Sciatic nerve (tissue), 2 donors: ENCODE measurements around the gene C2CD2. TPM values are rescaled to one million over a fixed set of nuclear protein-coding genes. Genes with fewer than 3 reads are reported as not detected.

Experiments
- ATAC-seq: fragments of 200-7000 bp; cut with Tn5 transposase; one replicate; pipeline ENCODE4 v1.9.1; 2020; ENCODE audit warnings: mild to moderate bottlenecking, moderate library complexity
- DNase-seq: peaks from one replicate; pipeline ENCODE4 v3.0.0-alpha.2; 2020; ENCODE audit warnings: low spot score
- intact Hi-C: fragments of 100-400 bp; cut with DNase I; formaldehyde crosslinking; loops from one replicate; pipeline ENCODE4 v1.14.2; 2022
- total RNA-seq: library from RNA; stranded (reverse); fragmentation: NEBNext Ultra II Directional; extraction: Animal tissue kit (Norgen Biotek cat#: 25700); gene quantifications from one replicate; pipeline ENCODE4 v1.2.1, GENCODE V29; 2021
- donor health status: DM: no; HTN: no; CAD: no.
- donor health status: DM: no; HTN: no; CAD: no.

The C2CD2 gene
- total RNA-seq, 1 donor from 2014 or later = 60.9 TPM

DNA sequence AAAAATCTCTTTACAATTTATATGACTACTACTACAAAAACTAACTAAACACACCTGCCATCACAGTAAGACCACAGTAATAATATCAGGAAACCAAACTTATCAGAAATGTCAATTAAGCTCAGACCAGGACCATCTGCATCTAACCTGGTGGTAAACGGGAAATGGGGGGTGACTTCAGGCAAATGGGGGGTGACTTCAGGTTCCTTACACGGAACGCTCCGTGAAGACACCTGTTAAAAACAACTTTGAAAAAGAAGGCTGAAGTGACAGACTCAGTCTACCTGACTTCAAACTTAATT, 90.4 kb downstream of the C2CD2 start:
- ATAC-seq = no peak
- intact Hi-C loops = no loop called here

DNA sequence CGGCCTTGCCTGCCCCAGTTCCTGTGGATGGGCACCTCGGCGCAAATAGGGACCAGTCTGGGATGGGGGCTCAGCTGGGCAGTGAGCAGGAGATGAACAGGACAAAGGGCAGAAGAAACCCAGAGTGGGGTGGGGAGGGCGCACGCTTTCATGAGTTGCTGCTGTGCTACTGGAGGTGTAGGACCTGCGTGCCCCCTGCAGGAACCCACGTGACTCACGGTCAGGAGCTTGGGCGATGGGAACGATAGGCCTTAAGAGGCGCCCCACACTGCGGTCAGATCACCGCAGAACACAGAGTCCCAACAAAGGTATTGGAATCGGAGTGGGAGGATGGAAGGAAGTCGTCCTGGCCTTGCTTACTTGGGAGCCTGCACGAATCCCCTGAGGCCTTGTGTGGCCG, 91.8 kb downstream of the C2CD2 start:
- ATAC-seq = no peak
- intact Hi-C loops = no loop called here
- DNase-seq = no peak

More for the DNA sequence above, 90.4 kb downstream of the C2CD2 start:
- no peak for DNase-seq

DNA sequence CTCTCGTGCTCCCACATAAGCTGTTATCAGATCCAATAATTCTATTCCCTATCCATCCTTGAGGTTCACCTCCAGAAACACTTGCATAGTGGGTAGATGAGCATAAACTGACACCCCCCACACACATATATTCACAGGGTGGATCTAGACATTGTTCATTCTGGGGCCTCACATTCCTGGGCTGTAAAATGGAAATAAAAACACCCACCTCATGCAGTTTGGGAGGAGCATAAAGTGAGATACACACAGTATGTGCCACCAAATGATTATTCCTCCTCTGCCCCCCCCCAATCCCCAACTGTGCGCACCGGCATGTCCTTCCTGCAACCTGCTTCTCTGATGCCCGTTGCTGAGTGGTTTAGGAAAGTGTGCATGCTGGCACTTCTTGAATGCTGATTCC, 92.6 kb downstream of the C2CD2 start:
- intact Hi-C loops = no loop called here
- DNase-seq = no peak
- ATAC-seq = no peak

- ATAC-seq = no peak
- intact Hi-C loops = no loop called here
Measured at GRCh38 chr21:41859297-41859980, 94.4 kb downstream of the C2CD2 start.

DNA sequence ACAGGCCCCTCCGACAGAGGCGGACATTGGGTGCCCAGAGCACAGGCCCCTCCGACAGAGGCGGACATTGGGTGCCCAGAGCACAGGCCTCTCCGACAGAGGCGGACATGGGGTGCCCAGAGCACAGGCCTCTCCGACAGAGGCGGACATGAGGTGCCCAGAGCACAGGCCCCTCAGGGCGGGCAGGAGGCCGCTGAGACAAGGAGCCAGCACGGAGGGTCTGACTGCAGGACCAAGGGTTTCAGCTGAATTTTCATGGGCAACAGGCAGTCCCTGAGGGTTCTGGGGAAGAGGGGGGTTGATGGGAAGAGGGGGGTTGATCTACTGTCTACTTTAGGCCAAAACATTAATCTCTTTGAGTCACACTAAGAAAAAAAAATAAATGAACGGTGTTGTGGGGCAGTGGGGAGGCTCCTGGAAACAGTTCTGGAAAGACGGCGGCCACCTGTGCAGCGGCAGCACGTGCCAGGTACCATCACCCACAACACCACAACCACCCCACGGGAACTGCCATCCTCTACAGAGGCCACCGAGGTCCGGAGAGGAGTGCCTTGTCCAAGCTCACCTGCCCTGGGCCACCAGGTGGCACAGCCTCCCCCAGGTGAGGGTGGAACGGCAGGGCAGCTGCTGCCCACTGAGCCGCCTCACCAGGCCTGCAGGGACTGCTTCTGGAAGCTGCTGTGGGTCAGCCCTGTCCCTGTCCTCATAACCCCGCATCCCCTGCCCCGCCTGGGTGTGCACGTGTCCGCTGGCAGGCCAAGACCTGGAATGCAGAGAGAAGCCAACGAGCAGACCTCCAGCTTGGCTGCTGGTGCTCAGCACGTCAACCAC, 95.1 kb downstream of the C2CD2 start:
- intact Hi-C loops = no loop called here
- DNase-seq (no peak), ATAC-seq (no peak)

More at GRCh38 chr21:41859297-41859980, 94.4 kb downstream of the C2CD2 start:
- no peak for DNase-seq

DNA sequence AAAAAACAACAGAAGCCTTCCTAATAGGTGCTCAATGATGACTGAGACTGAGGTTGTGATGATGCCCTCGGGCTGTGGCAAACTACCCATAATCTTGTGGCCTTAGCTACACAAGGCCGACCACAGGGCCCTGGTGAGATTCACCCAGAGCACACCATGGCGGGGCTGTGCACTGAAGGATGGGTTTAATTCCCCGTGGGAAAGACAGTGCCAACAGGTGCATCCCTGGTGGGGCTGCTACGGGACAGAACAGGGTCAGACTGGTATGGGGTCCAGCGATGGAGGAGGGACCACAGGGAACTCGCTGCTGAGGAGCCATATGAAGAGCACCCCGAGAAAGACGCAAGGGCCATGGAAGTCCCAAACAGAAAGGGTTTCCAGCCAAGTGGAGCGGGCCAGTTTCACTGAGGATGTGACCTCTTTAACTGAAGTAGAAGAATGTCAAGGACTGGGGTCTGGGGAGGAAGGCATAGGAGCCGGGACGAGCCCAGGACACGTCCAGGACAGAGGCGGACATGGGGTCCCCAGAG, 96.0 kb downstream of the C2CD2 start:
- intact Hi-C loops = no loop called here
- DNase-seq (no peak), ATAC-seq (no peak)

GRCh38 chr21:41856572-41856971, 97.2 kb downstream of the C2CD2 start:
- ATAC-seq = no peak
- intact Hi-C loops = no loop called here
- no peak for DNase-seq

DNA sequence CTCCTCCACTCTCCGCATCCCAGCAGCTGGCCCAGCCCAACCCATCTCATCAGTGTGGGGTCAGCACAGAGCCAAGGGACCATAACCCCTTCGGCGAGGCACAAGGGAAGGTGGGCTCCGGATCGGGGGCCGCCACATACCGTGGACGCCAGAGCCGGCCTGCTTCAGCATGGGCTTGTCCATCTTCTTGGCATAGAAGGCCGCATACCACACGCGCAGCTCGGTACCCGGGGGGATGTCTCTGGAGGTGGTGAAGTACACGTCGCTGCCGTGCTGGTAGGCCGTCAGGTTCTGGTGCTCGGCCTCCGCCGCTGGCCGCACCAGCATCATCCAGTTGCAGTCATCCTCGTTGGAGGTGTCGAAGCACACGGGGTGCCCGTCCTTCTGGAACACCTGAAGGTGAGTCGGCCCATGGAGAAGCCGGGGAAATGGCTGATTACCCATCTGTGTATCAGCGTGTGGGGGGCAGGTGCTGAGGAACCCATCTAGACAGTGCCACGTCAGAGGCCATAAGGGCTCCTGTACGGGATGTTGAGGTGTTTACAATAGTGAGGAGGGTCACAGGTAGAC, 99.3 kb downstream of the C2CD2 start:
- no peak for DNase-seq
- ATAC-seq = no peak
- intact Hi-C loops = no loop called here

- intact Hi-C loops = no loop called here
- DNase-seq (no peak), ATAC-seq (peak; percentile 17)
Measured at GRCh38 chr21:41852929-41853320, 100.9 kb downstream of the C2CD2 start.

DNA sequence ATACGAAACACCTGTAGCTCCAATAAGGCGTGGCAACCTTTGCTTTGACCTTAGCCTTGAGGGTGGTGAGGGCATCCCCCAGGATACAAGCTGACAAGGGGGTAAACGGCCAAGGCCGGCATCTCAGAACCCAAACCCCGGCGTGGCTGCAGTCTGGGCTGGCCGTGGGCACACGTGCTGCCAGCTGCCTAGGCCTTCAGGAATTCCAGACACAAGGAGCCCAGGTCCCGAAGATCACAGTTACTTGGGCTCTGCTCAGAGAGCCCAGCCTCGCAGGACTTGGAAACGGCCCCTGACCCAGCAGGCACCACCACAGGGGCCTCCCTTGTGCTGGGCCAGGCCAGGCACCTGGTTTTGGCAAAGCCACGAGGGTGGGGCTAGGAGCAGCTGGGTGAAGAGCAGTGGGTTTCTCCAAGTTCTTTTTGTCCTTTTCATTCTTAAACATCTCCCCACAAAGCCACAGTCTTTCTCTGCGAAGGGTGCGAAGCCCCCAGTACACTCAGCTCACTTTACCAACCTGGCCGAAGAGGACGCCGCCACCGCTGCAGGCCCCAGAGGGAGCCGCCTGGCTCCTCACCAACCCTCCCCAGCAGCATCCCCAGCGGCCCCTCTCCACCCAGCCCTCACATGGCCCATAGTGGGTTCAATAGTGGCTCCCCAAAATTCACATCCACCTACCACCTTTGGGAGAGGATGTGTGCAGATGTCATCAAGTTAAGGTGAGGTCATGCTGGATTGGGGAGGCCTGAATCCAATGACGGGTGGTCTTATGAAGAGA, 101.5 kb downstream of the C2CD2 start:
- ATAC-seq (no peak), DNase-seq (no peak)
- intact Hi-C loops = no loop called here

GRCh38 chr21:41851090-41851790, 102.6 kb downstream of the C2CD2 start:
- ATAC-seq (no peak), DNase-seq (no peak)
- intact Hi-C loops = no loop called here

DNA sequence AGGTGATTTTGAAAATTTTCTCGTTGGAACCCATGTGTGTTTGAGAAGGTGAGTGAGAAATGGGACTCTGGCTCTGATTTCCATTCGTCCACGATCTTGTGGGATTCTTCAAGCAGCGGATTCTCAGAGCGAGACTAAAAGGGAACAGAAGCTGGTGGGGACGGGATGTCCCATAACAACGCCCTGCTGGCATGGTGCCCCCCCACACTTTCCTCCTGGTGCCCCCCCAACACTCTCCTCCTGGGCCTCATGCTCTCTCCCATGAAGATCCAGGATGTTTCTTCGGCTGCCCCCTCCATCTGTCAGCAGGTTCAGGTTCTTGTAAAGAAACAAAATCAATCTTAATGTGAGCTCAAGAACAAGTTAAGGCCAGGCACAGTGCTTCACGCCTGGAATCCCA, 103.7 kb downstream of the C2CD2 start:
- ATAC-seq (no peak), DNase-seq (no peak)
- intact Hi-C loops = no loop called here

GRCh38 chr21:41848958-41849580, 104.7 kb downstream of the C2CD2 start:
- ATAC-seq (no peak), DNase-seq (no peak)
- intact Hi-C loops = no loop called here

GRCh38 chr21:41848533-41848932, 105.3 kb downstream of the C2CD2 start:
- no peak for DNase-seq
- ATAC-seq = no peak
- intact Hi-C loops = no loop called here

- DNase-seq = peak; percentile 45
- intact Hi-C loops = no loop called here
- no peak for ATAC-seq
Measured at GRCh38 chr21:41847066-41847804, 106.6 kb downstream of the C2CD2 start.

DNA sequence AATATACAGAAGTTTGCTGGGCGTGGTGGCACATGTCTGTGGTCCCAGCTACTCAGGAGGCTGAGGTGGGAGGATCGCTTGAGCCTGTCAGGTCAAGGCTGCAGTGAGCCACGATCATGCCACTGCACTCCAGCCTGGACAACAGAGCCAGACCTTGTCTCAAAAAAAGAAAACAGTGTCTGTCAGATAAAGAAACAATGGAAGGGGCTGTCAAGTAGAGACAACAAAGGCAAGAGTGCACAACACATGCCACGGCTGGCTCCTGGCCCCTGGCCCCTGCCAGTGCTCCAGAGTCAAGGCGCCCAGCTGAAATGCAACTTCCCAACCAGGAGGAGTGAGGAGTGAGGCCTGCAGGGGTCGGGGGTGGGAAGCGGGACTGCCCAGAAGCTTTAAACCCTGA, 107.3 kb downstream of the C2CD2 start:
- ATAC-seq (no peak), DNase-seq (no peak)
- intact Hi-C loops = no loop called here

- ATAC-seq = no peak
- no peak for DNase-seq
Measured at GRCh38 chr21:41846033-41846317, 107.8 kb downstream of the C2CD2 start.

More at GRCh38 chr21:41846033-41846317, 107.8 kb downstream of the C2CD2 start:
- intact Hi-C loops = no loop called here
